EH (cell line): ENCODE data around the gene S100A9.
A peak's percentile ranks its signal among the peaks of the same experiment; 100 is the strongest.
"Not testable (repeated sequence)": the region's sequence is repeated elsewhere in the genome, so short reads cannot be mapped to it uniquely, and the experiment has no call there.

Source experiments
- DNase-seq: peaks from one replicate; pipeline ENCODE4 v3.0.0-alpha.2; 2015; ENCODE audit warnings: low read depth

Gene S100A9

DNA sequence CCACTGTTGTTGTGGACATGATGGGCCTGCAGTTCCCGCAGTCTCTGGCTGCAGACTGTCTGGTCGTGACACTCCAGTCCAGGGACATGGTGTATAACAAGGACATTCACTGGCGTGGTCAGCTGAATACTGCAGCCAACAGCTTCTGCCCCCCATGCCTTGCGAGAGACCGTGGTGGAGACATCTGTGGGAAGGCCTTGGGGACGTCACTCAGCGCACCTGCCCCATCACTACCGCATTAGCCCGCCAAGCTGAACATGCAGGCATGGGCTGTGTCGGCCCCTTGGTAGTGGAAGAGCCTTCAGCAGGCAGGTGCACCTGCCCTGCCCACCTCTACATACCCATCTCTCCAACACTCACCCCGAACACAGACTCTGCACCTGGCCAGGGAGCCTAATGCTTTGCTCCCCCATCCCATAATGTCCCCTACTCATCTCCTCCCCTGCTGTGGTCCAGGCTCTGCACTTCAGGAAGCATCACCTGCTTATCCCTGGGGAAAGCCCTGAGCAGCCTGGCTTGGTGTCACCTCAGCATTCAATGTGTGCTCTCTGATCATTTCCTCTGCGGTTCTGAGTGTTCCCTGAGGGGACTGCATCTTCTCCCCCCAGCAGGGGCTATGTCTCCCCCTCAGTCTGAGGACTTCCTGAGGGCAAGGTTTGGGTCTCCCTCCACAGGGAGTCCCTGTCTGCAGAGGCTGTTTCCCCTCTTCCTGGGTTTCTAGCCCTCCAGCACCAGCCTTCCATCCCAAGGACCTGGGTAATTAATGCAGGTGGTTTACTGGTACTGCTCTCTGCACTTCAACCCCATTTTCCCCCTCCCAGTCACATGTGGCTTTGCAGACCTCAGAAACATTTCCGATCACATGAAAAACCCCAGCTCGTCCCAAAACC, 12.2 kb upstream of the S100A9 start:
- no peak for DNase-seq

GRCh38 chr1:153346077-153346723, 11.5 kb upstream of the S100A9 start:
- no peak for DNase-seq

GRCh38 chr1:153347049-153347448, 10.6 kb upstream of the S100A9 start:
- not testable (repeated sequence) for DNase-seq

GRCh38 chr1:153347856-153348255, 9.8 kb upstream of the S100A9 start:
- DNase-seq = no peak

DNA sequence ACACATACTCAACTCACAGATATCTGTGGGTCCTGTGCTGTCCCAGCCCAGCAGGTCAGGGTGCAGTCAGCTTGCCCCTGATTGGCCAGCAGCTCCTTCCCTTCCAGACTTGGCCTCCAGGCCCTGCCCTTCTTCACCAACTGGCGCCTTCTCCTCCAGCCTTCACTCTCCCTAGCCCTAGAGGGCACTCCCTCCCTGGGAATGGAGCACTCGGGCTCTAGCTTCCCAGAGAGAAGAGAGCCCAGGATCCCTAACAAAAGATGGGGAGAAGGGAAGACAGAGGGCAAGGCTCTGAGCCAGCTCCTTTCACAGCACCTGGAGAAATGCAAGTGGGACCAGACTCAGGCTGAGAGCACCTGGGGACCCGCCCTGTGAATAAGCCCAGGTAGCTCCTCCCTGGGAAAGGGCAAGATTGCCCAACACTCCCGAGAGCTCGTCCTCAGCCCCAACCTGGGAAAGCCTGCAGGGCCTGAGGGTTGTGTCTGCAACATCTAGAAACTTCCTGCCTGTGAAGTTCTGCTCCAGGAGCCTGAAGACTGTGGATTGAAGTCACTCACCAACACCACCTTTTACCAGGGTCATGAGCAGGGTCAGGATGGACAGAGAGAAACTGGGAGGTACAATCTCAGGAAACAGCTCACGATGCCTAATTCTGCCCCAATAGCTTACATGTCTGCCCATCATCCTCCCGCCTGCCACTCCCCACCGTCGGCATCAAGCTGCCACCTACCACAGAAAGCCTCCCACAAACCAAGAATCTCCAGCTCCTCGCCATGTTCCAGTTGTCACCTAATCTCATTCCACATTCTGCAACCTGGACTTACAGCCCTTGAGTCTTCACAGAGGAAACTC, 8.9 kb upstream of the S100A9 start, which contains the start of gene PGLYRP4:
Gene PGLYRP4, minus strand, starts transcription at position 331 of the 852 bp plus-strand sequence. CDS start 909 bp downstream, outside the sequence.
- DNase-seq = no peak

GRCh38 chr1:153349363-153350320, 8.0 kb upstream of the S100A9 start:
- DNase-seq = no peak

GRCh38 chr1:153350321-153350957, 7.2 kb upstream of the S100A9 start:
- DNase-seq = no peak

GRCh38 chr1:153352523-153352922, 5.1 kb upstream of the S100A9 start:
- DNase-seq = peak; percentile 71

DNA sequence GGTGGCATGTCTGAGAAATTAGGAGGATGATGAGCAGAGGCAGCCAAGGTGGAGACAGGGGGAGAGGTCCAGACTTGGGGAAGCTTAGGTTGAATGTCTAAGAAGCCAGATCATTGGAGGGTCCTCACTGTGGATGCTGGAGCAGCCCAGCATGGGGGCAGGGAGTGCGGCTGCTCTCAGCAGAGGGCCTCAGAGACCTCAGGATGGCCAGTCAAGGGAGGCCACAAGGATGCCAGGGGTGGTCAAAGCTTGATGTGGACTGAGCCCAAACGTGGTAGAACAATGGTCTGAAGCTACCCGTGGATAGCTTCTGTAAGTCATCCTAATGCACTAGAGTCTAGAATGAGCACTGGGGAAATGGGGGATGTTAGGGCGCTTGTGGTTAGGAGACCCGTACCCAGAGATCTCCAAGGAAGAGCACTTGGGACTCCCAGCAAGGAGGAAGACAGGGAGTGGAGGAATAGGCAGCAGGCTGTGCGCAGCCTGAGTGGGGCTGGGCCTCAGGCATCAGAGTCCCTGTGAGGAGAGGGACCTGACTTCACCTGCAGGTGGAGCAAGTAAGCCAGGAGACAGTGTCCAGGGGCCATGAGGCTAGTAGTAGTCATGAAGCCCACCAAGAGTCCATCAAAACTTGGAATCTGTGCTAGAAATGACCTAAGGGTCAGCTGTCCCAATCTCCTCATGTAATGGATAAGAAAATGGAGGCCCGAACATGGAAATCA, 4.3 kb upstream of the S100A9 start:
- peak; percentile 7 for DNase-seq

- no peak for DNase-seq
Observed at GRCh38 chr1:153354515-153355193, 3.0 kb upstream of the S100A9 start.

- peak; percentile 62 for DNase-seq
Observed at GRCh38 chr1:153355445-153356071, 2.1 kb upstream of the S100A9 start.

- DNase-seq = no peak
Observed at GRCh38 chr1:153356392-153357075, 1.1 kb upstream of the S100A9 start.

DNA sequence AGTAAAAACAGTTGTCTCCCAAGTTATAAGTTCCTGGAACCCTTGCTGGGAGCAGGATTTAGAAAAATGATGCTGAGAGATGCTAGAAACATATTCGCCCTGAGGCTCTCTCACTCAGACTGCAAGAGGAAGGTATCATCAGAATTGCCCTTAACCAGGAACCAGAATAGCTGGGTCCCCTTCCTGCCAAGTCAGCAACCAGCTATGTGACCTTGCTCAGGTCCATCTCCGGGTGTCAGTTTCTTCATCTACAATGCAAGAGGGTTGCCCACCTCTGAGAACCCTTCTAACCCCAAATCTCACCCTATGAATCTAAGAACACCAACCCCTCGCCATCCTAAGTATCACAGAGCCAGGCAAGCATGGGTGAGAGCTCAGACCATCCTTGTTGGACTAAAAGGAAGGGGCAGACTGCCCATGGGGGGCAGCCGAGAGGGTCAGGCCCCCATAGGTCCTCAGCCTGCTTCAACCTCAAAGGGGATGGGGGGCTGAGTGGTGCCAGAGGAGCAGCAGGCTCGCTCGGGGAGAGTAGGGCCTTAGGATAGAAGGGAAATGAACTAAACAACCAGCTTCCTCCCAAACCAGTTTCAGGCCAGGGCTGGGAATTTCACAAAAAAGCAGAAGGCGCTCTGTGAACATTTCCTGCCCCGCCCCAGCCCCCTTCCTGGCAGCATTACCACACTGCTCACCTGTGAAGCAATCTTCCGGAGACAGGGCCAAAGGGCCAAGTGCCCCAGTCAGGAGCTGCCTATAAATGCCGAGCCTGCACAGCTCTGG, 390 bp upstream of the S100A9 start:
- DNase-seq = no peak

- no peak for DNase-seq
Observed at GRCh38 chr1:153358691-153358975, 979 bp downstream of the S100A9 start.

GRCh38 chr1:153359241-153359640, 1.6 kb downstream of the S100A9 start:
- no peak for DNase-seq

DNA sequence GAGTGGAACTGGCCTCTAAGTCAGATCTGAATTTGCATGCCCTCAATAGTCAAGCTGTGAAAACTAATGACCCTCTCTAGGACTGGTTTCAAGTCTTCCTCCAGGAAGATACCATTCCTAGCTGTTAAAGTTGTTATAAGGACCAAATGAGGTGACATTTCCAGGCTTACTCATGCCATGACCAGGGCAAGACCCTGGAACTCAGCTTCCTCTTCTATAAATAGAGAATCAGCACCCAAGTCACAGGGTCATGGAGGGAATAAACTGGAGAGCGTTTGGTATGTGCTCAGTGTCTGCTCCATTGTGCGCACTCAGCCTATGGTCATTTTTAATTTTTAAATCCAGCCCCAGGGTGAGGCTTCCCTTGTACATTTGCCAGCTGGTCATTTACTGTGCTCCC, 2.5 kb downstream of the S100A9 start:
- no peak for DNase-seq

GRCh38 chr1:153360592-153361479, 3.2 kb downstream of the S100A9 start:
- no peak for DNase-seq
